ENCODE data around the gene TCEAL5. TPM values are rescaled to one million over a fixed set of nuclear protein-coding genes. Genes with fewer than 3 reads are reported as not detected.

The TCEAL5 gene
- total RNA-seq, 2 donors from 2014 or later = not detected

Other genes with a start within 250 kb of the TCEAL5 start
- under 1 TPM; 0.29 to 0.39 TPM for gene BEX1, start 212.6 kb downstream of the TCEAL5 start, total RNA-seq
- under 1 TPM in 1 of 2 donors, not detected in 1; 0.12 TPM for gene NXF3, start 183.6 kb downstream of the TCEAL5 start, total RNA-seq
- gene BEX4, start 61.6 kb downstream of the TCEAL5 start, total RNA-seq = 10 to 100 TPM; 22.6 to 25.0 TPM
- gene TCEAL8, start 21.6 kb downstream of the TCEAL5 start, total RNA-seq = 10 to 100 TPM; 30.9 to 31.9 TPM
- 10 to 100 TPM; 36.7 to 45.6 TPM for gene BEX2, start 34.2 kb upstream of the TCEAL5 start, total RNA-seq
- gene TCEAL7, start 53.5 kb upstream of the TCEAL5 start, total RNA-seq = not detected
- 1 to 10 TPM; 1.6 to 3.5 TPM for gene TCEAL9, start 79.8 kb upstream of the TCEAL5 start, total RNA-seq
- 10 to 100 TPM; 17.3 to 33.0 TPM for gene BEX3, start 99.8 kb upstream of the TCEAL5 start, total RNA-seq
- under 1 TPM; 0.21 to 0.36 TPM for gene RAB40A, start 242.7 kb upstream of the TCEAL5 start, total RNA-seq